Pancreas (tissue), 10 donors: ENCODE data around the gene FIGLA. TPM values are rescaled to one million over a fixed set of nuclear protein-coding genes. Genes with fewer than 3 reads are reported as not detected.

ENCODE experiments used
- ATAC-seq, 4 donors: fragments of 200-7000 bp; cut with Tn5 transposase; one replicate each; pipeline versions ENCODE4 v1.8.0 to v1.9.1; 2020; ENCODE audit warnings: mild to moderate bottlenecking in 4 of 4, moderate library complexity in 4 of 4
- DNase-seq, 6 donors: peaks; one replicate each; pipeline ENCODE4 v3.0.0-alpha.2; 2020
- FAIRE-seq: peaks from 2 replicates; lab custom pipeline; 2012; peaks lifted over from hg19 to GRCh38; lab: Jason Lieb, UNC
- H3K27ac ChIP-seq, 4 donors: fragments of 200-600 bp; sonication (generic); 1 replicate in 3 of 4; 2 replicates in 1 of 4; pipeline versions ENCODE4 v1.5.0 to v1.8.0; 2020
- H3K27me3 ChIP-seq, 4 donors: fragments of 200-600 bp; one replicate each; pipeline ENCODE4 v1.8.0; 2021
- H3K36me3 ChIP-seq, 3 donors: fragments of 200-600 bp; sonication (generic) in 1 of 3; one replicate each; pipeline versions ENCODE4 v1.5.0 to v1.8.0; 2020 to 2021
- H3K4me1 ChIP-seq, 3 donors: fragments of 200-600 bp; one replicate each; pipeline ENCODE4 v1.8.0; 2021
- H3K4me3 ChIP-seq, 4 donors: fragments of 200-600 bp; sonication (generic) in 2 of 4; one replicate each; pipeline versions ENCODE4 v1.5.0 to v1.8.0; 2020 to 2021
- H3K9me3 ChIP-seq, 4 donors: fragments of 200-600 bp; one replicate each; pipeline ENCODE4 v1.8.0; 2021
- WGBS, 2 donors: extraction: QIAGEN DNeasy Blood & Tissue Kit; methylation state at CpG; one replicate each; pipeline ENCODE4 v1.1.7; 2013; 5-methylcytosine and 5-hydroxymethylcytosine counted together
- intact Hi-C, 3 donors: fragments of 100-400 bp; cut with DNase I; formaldehyde crosslinking; loops; one replicate each; pipeline versions ENCODE4 v1.11.1 to v1.14.2; 2022
- polyA plus RNA-seq, 2 donors: library from polyadenylated mRNA; stranded (reverse); fragments of 200-250 nt; gene quantifications; one replicate each; pipeline ENCODE4 v1.2.3, GENCODE V29; 2013
- total RNA-seq, 6 donors: library from RNA; stranded (reverse); fragmentation: NEBNext Ultra II Directional in 4 of 6; extraction: Animal tissue kit (Norgen Biotek cat#: 25700) in 4 of 6; gene quantifications; one replicate each; pipeline versions ENCODE4 v1.2.1 to v1.2.4, GENCODE V29; 2021 to 2023
- TF ChIP-seq, protein P1 (sequence below), 4 donors: fragments of 200-600 bp; sonication (generic) in 3 of 4; IDR thresholded peaks; one replicate each; pipeline versions ENCODE4 v1.5.0 to v1.8.0; 2021; ENCODE audit warnings: antibody characterized with exemption in 4 of 4
- donor health status: healthy with polysubstance abuse.
- donor health status: DM: no; HTN: no; CAD: no; lungs with moderate emphysema.
- donor health status: DM: no; HTN: no; CAD: no.
- donor health status: control.
- donor health status: control.
- donor health status: Bipolar disorder and iron deficiency.
- donor health status: DM: yes; HTN: yes; CAD: no.
- donor health status: DM: no; HTN: no; CAD: no.
- donor health status: DM: no; HTN: no; CAD: no.
- donor health status: DM: yes; HTN: yes; CAD: no.

FIGLA gene
- total and polyA plus RNA-seq, 8 donors: 0.83 to 1.1 TPM; not detected in 6

DNA sequence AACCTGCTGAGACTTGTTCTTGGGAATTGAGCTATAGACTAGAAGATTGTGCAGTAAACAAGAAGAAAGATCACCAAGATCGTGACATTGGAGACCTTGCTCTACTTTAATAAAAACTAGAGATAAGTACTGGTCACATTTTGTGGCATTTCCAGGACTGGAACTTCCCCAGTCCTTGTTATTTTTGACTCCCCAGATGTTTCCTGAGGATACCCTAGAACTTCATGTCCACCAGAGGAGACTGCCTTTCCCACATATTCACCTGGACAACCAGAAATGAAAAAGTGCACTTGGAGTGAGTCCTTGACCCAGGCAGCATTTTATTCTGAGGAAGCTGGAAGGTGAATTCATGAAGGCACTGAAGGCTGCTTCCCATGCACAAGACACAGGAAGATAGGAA, 39.5 kb upstream of the FIGLA start:
- intact Hi-C loops: no loop called here
- H3K36me3 ChIP-seq: no peaks in the 10 kb centered on the region
- no peak overlapping the region for H3K27ac ChIP-seq
- ATAC-seq (no peak), DNase-seq (no peak), FAIRE-seq (no peak)
- no peaks in the 10 kb centered on the region for H3K4me1 ChIP-seq
- no peak overlapping the region for H3K4me3 ChIP-seq
- TF ChIP-seq, protein P1, sequence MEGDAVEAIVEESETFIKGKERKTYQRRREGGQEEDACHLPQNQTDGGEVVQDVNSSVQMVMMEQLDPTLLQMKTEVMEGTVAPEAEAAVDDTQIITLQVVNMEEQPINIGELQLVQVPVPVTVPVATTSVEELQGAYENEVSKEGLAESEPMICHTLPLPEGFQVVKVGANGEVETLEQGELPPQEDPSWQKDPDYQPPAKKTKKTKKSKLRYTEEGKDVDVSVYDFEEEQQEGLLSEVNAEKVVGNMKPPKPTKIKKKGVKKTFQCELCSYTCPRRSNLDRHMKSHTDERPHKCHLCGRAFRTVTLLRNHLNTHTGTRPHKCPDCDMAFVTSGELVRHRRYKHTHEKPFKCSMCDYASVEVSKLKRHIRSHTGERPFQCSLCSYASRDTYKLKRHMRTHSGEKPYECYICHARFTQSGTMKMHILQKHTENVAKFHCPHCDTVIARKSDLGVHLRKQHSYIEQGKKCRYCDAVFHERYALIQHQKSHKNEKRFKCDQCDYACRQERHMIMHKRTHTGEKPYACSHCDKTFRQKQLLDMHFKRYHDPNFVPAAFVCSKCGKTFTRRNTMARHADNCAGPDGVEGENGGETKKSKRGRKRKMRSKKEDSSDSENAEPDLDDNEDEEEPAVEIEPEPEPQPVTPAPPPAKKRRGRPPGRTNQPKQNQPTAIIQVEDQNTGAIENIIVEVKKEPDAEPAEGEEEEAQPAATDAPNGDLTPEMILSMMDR (IDR thresholded peaks at IDR 0.05): no peak
- WGBS, 2 donors: 48 to 56% methylated on average over 1 of the region's 1 CpG
- H3K27me3 ChIP-seq: no peaks in the 10 kb centered on the region
- H3K9me3 ChIP-seq: no peaks in the 10 kb centered on the region

DNA sequence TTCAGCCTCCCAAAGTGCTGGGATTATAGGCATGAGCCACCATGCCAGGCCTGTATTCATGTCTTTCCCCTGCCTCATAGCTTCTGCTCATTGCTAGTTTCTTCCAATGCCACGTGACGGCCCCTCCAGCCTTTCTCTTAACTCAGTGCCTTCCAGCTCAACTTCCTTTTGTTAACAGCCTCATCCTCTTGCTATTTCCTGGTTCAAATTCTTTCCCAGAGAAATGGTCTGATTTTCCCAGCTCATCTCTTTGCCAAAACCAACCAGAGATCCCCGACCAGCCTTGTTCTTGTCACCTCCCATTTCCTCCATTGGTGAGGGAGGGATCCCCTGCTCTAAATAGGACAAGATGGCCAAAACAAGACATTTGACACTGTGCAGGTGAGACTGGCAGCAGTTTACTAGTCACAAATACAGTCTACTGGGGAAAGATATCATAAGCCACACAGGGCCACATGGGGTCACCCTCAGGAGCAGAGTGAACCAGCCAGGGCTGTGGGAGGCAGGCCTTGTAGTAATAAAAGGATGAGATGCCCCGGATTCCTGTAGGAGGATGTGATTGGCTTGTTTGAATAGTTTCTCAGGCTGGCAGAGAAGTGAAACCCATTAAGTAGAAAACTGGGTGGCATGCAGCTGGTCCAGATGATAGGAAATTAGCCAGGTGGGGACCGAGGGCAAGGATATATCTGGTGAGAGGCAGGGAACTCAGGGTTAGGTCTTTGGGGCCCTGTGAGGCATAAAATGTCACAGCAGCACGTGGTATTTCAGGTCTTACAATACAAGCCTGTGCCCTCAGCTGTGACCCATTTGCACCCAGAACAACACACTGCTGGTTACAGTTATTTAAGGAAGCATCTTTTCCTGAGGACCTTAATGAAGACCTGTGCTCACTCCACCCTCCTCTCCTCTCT, 38.7 kb upstream of the FIGLA start:
- H3K27me3 ChIP-seq: no peaks in the 10 kb centered on the region
- peak in 1 of 4 donors; percentile 23 for ATAC-seq
- no peak for FAIRE-seq

DNA sequence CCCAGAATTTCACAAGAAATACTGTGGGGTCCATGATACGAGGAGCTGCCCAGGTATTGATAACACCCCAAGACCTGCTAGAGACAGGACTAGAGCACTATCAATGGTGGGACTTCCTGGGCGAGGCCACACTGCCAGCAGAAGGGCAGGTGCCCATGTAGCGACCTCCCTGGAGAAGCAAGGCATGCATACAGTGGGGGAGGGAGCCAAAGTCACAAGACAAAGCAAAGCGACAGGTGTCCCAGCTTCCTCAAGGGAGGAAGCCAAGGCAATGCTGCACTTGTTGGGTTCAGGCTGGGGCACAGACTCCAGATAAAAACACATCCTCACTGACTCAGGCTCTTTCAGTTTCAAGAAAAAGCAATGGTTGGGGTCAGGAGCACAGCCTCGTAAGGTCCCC, 37.7 kb upstream of the FIGLA start:
- WGBS, 2 donors: 71 to 82% methylated on average over 5 of the region's 5 CpGs
- ATAC-seq: peak in 3 of 4 donors; percentile 57 to 84 (median 61)

More for the DNA sequence above, 38.7 kb upstream of the FIGLA start:
- H3K4me3 ChIP-seq: no peak overlapping the region
- no peak for DNase-seq
- no peak overlapping the region for H3K27ac ChIP-seq
- intact Hi-C loops: no loop called here
- no peaks in the 10 kb centered on the region for H3K9me3 ChIP-seq
- WGBS, 2 donors: 64 to 68% methylated on average over 6 of the region's 6 CpGs
- TF ChIP-seq, protein P1 (IDR thresholded peaks at IDR 0.05): no peak
- no peaks in the 10 kb centered on the region for H3K4me1 ChIP-seq
- H3K36me3 ChIP-seq: no peaks in the 10 kb centered on the region

DNA sequence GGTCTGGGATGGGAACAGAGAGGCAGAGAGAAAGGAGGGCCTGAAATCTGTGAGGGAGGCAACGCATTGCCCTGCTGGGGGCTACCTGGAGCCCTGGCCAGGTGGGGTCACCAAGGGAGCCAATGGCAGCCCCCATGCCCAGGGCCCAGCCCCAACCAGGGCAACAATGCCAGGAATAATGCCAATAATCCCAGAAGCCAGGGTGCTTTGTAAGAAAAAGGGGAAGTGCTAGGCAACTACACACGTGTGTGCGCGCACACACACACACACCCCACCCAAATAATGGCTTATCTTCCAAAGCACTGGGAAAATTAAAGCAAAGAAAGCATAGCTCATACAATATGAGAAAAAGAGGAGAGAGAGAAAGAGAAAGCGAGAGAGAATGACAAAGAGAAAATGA, 36.9 kb upstream of the FIGLA start:
- FAIRE-seq (no peak), DNase-seq (no peak), ATAC-seq (no peak)
- Histone ChIP-seq H3K36me3 (no peaks in the 10 kb centered on the region), H3K4me3 (no peak overlapping the region), H3K9me3 (no peaks in the 10 kb centered on the region), H3K4me1 (no peaks in the 10 kb centered on the region), H3K27me3 (no peaks in the 10 kb centered on the region), H3K27ac (no peak overlapping the region)
- intact Hi-C loops: no loop called here
- WGBS, 2 donors: 80 to 84% methylated on average over 5 of the region's 5 CpGs
- TF ChIP-seq, protein P1 (IDR thresholded peaks at IDR 0.05): no peak

More for the DNA sequence above, 37.7 kb upstream of the FIGLA start:
- no peaks in the 10 kb centered on the region for H3K4me1 ChIP-seq
- no peaks in the 10 kb centered on the region for H3K36me3 ChIP-seq
- intact Hi-C loops: no loop called here
- FAIRE-seq (no peak), DNase-seq (peak in 3 of 6 donors; percentile 8 to 31 (median 28))
- TF ChIP-seq, protein P1 (IDR thresholded peaks at IDR 0.05): no peak
- no peak overlapping the region for H3K4me3 ChIP-seq
- no peaks in the 10 kb centered on the region for H3K9me3 ChIP-seq
- H3K27ac ChIP-seq: no peak overlapping the region
- H3K27me3 ChIP-seq: no peaks in the 10 kb centered on the region
